Inferior parietal cortex (tissue), 1 donor: ENCODE measurements around the gene LRRC26.

ENCODE experiments used
- DNase-seq: peaks from one replicate; pipeline ENCODE4 v3.0.0-alpha.2; 2016; ENCODE audit errors: extremely low spot score

Gene LRRC26

GRCh38 chr9:137169896-137170358, at the start of gene LRRC26:
LRRC26 (minus strand) TSS chr9:137170051; CDS start chr9:137169943, 108 bp downstream.
- no peak for DNase-seq

GRCh38 chr9:137218754-137219271, 49.0 kb upstream of the LRRC26 start:
- no peak for DNase-seq

- DNase-seq, result no peak
Measured at GRCh38 chr9:137218212-137218753, 48.4 kb upstream of the LRRC26 start.

GRCh38 chr9:137217276-137218211, 47.7 kb upstream of the LRRC26 start:
- DNase-seq, result no peak

- no peak for DNase-seq
Measured at GRCh38 chr9:137216188-137216965, 46.5 kb upstream of the LRRC26 start.

GRCh38 chr9:137215196-137215986, 45.5 kb upstream of the LRRC26 start:
- no peak for DNase-seq

- DNase-seq, result no peak
Measured at GRCh38 chr9:137214620-137215019, 44.8 kb upstream of the LRRC26 start.

GRCh38 chr9:137213160-137214060, 43.6 kb upstream of the LRRC26 start:
- DNase-seq, result no peak

GRCh38 chr9:137212520-137212919, 42.7 kb upstream of the LRRC26 start:
- no peak for DNase-seq

- DNase-seq, result no peak
Measured at GRCh38 chr9:137211532-137211931, 41.7 kb upstream of the LRRC26 start.

- DNase-seq, result no peak
Measured at GRCh38 chr9:137206602-137207001, 36.8 kb upstream of the LRRC26 start.

GRCh38 chr9:137205126-137206069, 35.5 kb upstream of the LRRC26 start, which contains the start of the genes NDOR1 and TMEM203:
NDOR1 (plus strand) TSS chr9:137205700; CDS start chr9:137205778, 78 bp downstream.
TMEM203 (minus strand) TSS chr9:137205648; CDS start chr9:137205414, 234 bp downstream.
- peak; percentile 96 for DNase-seq

GRCh38 chr9:137204731-137205125, 34.9 kb upstream of the LRRC26 start:
- no peak for DNase-seq

- DNase-seq, result no peak
Measured at GRCh38 chr9:137202966-137203365, 33.1 kb upstream of the LRRC26 start.

GRCh38 chr9:137201205-137201868, 31.5 kb upstream of the LRRC26 start:
- no peak for DNase-seq

- peak; percentile 98 for DNase-seq
Measured at GRCh38 chr9:137200311-137201204, 30.7 kb upstream of the LRRC26 start, which contains the start of gene TPRN. TPRN (minus strand) TSS chr9:137200741; CDS start chr9:137200711, 30 bp downstream.
